ENCODE measurements around the gene FOXL3. TPM values are rescaled to one million over a fixed set of nuclear protein-coding genes. Genes with fewer than 3 reads are reported as not detected.
"Not testable (repeated sequence)": the region's sequence is repeated elsewhere in the genome, so short reads cannot be mapped to it uniquely, and the experiment has no call there.

The FOXL3 gene
- total RNA-seq, 1 donor from 2014 or later, result not detected

DNA sequence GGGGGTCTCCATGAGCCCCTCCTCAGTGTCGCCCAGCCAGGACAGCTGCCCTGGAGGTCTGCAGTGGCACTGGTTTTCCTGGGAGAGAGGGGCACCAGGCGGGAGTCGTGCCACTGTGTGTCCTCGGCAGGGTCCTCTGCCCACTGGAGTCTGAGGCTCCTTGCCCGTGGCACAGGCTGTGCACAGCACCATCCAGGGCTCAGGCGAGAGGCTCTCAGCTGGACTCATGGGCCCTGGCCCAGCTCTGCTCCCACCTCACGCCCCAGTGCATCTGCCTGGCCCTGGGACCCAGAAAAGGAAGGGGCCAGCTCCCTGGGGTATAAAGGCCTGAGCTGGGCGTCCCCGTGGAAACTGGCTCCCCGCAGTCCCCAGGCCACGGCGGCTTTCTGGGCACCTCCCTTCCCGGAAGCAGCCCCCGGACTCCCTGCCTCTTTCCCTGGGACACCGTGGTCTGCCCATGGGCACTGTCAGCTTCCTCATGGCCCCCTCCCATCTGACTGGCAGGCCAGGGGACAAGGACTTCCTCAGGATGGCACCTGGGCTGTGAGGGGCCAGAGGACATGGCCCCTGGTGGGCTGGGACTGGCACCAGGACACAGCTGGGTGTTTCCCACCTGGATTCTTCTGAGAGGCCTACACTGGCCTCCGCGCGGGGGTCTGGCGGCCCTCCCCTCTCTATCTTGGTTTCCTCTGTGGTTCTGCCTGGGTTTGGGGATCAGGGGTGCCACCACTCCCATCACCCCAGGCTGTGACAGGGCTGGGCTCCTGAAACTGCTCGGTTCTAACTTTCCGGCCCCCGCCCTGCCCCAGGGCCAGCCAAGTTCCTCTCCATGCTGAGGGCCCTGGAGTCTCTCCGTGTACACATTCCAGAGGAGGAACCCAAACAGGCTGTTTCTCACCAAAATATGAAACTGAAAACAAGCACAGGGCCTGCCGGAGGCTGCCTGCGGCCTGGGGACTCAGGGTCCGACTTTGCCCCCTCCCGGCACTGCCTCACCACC is 5.5 kb downstream of the FOXL3 start:
- H3K4me3 Mint-ChIP-seq (ENCODE audit: unreplicated experiment), result no peak overlapping the region
- no peak for DNase-seq (ENCODE audit: low spot score)
- H3K27me3 Mint-ChIP-seq (ENCODE audit: low read depth), result peaks cover 24% of the 10 kb centered on the region
- H3K4me1 Mint-ChIP-seq (ENCODE audit: low read depth), result peaks cover 3% of the 10 kb centered on the region
- H3K36me3 Mint-ChIP-seq (ENCODE audit: low read depth), result no peaks in the 10 kb centered on the region
- no peaks in the 10 kb centered on the region for H3K9me3 Mint-ChIP-seq (ENCODE audit: low read depth)
- H3K27ac Mint-ChIP-seq (ENCODE audit: unreplicated experiment), result no peak overlapping the region
- TF ChIP-seq, protein P1, sequence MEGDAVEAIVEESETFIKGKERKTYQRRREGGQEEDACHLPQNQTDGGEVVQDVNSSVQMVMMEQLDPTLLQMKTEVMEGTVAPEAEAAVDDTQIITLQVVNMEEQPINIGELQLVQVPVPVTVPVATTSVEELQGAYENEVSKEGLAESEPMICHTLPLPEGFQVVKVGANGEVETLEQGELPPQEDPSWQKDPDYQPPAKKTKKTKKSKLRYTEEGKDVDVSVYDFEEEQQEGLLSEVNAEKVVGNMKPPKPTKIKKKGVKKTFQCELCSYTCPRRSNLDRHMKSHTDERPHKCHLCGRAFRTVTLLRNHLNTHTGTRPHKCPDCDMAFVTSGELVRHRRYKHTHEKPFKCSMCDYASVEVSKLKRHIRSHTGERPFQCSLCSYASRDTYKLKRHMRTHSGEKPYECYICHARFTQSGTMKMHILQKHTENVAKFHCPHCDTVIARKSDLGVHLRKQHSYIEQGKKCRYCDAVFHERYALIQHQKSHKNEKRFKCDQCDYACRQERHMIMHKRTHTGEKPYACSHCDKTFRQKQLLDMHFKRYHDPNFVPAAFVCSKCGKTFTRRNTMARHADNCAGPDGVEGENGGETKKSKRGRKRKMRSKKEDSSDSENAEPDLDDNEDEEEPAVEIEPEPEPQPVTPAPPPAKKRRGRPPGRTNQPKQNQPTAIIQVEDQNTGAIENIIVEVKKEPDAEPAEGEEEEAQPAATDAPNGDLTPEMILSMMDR (IDR thresholded peaks at IDR 0.05), result no peak

- no peak for DNase-seq (ENCODE audit: low spot score)
- Mint-ChIP-seq H3K27me3 (ENCODE audit: low read depth) (peaks cover 23% of the 10 kb centered on the region), H3K4me1 (ENCODE audit: low read depth) (peaks cover 3% of the 10 kb centered on the region), H3K9me3 (ENCODE audit: low read depth) (no peaks in the 10 kb centered on the region), H3K36me3 (ENCODE audit: low read depth) (no peaks in the 10 kb centered on the region), H3K27ac (ENCODE audit: unreplicated experiment) (no peak overlapping the region), H3K4me3 (ENCODE audit: unreplicated experiment) (no peak overlapping the region)
- TF ChIP-seq, protein P1 (IDR thresholded peaks at IDR 0.05), result no peak
Observed at GRCh38 chr7:296373-296945, 6.5 kb downstream of the FOXL3 start.

GRCh38 chr7:297141-297540 is 7.2 kb downstream of the FOXL3 start:
- not testable (repeated sequence) for H3K4me1 Mint-ChIP-seq (ENCODE audit: low read depth); DNase-seq (ENCODE audit: low spot score); H3K4me3 Mint-ChIP-seq (ENCODE audit: unreplicated experiment); H3K27ac Mint-ChIP-seq (ENCODE audit: unreplicated experiment); H3K9me3 Mint-ChIP-seq (ENCODE audit: low read depth); H3K36me3 Mint-ChIP-seq (ENCODE audit: low read depth)
- peaks cover 16% of the 10 kb centered on the region for H3K27me3 Mint-ChIP-seq (ENCODE audit: low read depth)

GRCh38 chr7:297611-298374 is 7.8 kb downstream of the FOXL3 start:
- no peak for DNase-seq (ENCODE audit: low spot score)
- no peaks in the 10 kb centered on the region for H3K36me3 Mint-ChIP-seq (ENCODE audit: low read depth)
- peaks cover 11% of the 10 kb centered on the region for H3K27me3 Mint-ChIP-seq (ENCODE audit: low read depth)
- TF ChIP-seq, protein P1 (IDR thresholded peaks at IDR 0.05), result no peak
- no peaks in the 10 kb centered on the region for H3K9me3 Mint-ChIP-seq (ENCODE audit: low read depth)
- H3K4me3 Mint-ChIP-seq (ENCODE audit: unreplicated experiment), result no peak overlapping the region
- peaks cover 3% of the 10 kb centered on the region for H3K4me1 Mint-ChIP-seq (ENCODE audit: low read depth)
- no peak overlapping the region for H3K27ac Mint-ChIP-seq (ENCODE audit: unreplicated experiment)

- no peak overlapping the region for H3K4me3 Mint-ChIP-seq (ENCODE audit: unreplicated experiment)
- H3K9me3 Mint-ChIP-seq (ENCODE audit: low read depth), result no peaks in the 10 kb centered on the region
- H3K36me3 Mint-ChIP-seq (ENCODE audit: low read depth), result no peaks in the 10 kb centered on the region
- H3K27ac Mint-ChIP-seq (ENCODE audit: unreplicated experiment), result no peak overlapping the region
- TF ChIP-seq, protein P1 (IDR thresholded peaks at IDR 0.05), result no peak
- DNase-seq (ENCODE audit: low spot score), result peak; percentile 84
- H3K27me3 Mint-ChIP-seq (ENCODE audit: low read depth), result peaks cover 7% of the 10 kb centered on the region
- peaks cover 3% of the 10 kb centered on the region for H3K4me1 Mint-ChIP-seq (ENCODE audit: low read depth)
Observed at GRCh38 chr7:298375-298702, 8.4 kb downstream of the FOXL3 start.

All from chondrocyte (in vitro differentiated cells).